ENCODE results near the gene CCL14. TPM values are rescaled to one million over a fixed set of nuclear protein-coding genes. Genes with fewer than 3 reads are reported as not detected.

CCL14 gene
- polyA plus RNA-seq, 1 of the 3 experiments (the other 2 are of a cell fraction), result not detected

- POLR2A ChIA-PET, result no interaction called here
- H3K9me2 ChIP-seq, result no peaks in the 10 kb centered on the region
- no peaks in the 10 kb centered on the region for H3F3A ChIP-seq (replicated peaks; ENCODE audit: insufficient read depth)
- no peak overlapping the region for H3K4me3 ChIP-seq (ENCODE audit: low read depth in 2 of 2, low read length in 1 of 2)
- 67% methylated on average over 7 of the region's 7 CpGs for WGBS (ENCODE audit: low lambda C conversion rate)
- H3K79me2 ChIP-seq (ENCODE audit: insufficient read depth), result no peaks in the 10 kb centered on the region
- H4K20me1 ChIP-seq (ENCODE audit: insufficient read depth), result no peaks in the 10 kb centered on the region
- CTCF ChIA-PET, result interaction anchor here (1.0 to 2.2 kb wide), 2 partner anchors 11 to 184 kb away, joined by 4 to 10 read pairs; no protein-coding TSS in a partner anchor
- H3K4me1 ChIP-seq (ENCODE audit: control insufficient read depth in 1 of 2, insufficient read depth in 2 of 2, low read depth in 1 of 2, low read length in 1 of 2), result no peaks in the 10 kb centered on the region
- no peak overlapping the region for H2AFZ ChIP-seq (ENCODE audit: low read depth)
- H3K4me2 ChIP-seq, result no peak overlapping the region
- no peak for DNase-seq
- no peaks in the 10 kb centered on the region for H3K9me3 ChIP-seq
- H3K27me3 ChIP-seq (ENCODE audit: insufficient read depth), result peaks cover 40% of the 10 kb centered on the region
- H3K36me3 ChIP-seq (replicated peaks in 1 of 2; ENCODE audit: control insufficient read depth in 1 of 2, insufficient read depth in 2 of 2, low read length in 1 of 2), result no peaks in the 10 kb centered on the region
- TF ChIP-seq TCF12 (IDR thresholded peaks at IDR 0.05), result no peak
- no peak for TF ChIP-seq CHD2 (IDR thresholded peaks at IDR 0.05; ENCODE audit: low read length, partially characterized antibody)
- TF ChIP-seq YY1 (IDR thresholded peaks at IDR 0.05; ENCODE audit: low read depth), result no peak
- no peak for TF ChIP-seq TAF1 (IDR thresholded peaks at IDR 0.05; ENCODE audit: borderline replicate concordance, low read depth, low read length)
- no peak for TF ChIP-seq SIN3A (IDR thresholded peaks at IDR 0.05; ENCODE audit: borderline replicate concordance, low read depth, low read length)
- no peak for TF ChIP-seq USF2 (IDR thresholded peaks at IDR 0.05; ENCODE audit: borderline replicate concordance, low read depth, low read length)
- no peak for TF ChIP-seq RXRA (IDR thresholded peaks at IDR 0.05; ENCODE audit: borderline replicate concordance, low read depth)
- no peak overlapping the region for H3K9ac ChIP-seq
- no peak overlapping the region for H3K27ac ChIP-seq (ENCODE audit: low read depth in 2 of 2, low read length in 1 of 2)
These were observed 21.3 kb downstream of the CCL14 start for GRCh38 chr17:35965272-35965671.

GRCh38 chr17:35963663-35964062 lies 22.9 kb downstream of the CCL14 start:
- Histone ChIP-seq H3K9me3 (no peaks in the 10 kb centered on the region), H3K4me2 (no peak overlapping the region), H3F3A (replicated peaks; ENCODE audit: insufficient read depth) (no peaks in the 10 kb centered on the region), H3K9ac (no peak overlapping the region), H3K36me3 (replicated peaks in 1 of 2; ENCODE audit: control insufficient read depth in 1 of 2, insufficient read depth in 2 of 2, low read length in 1 of 2) (no peaks in the 10 kb centered on the region), H3K79me2 (ENCODE audit: insufficient read depth) (no peaks in the 10 kb centered on the region), H3K27ac (ENCODE audit: low read depth in 2 of 2, low read length in 1 of 2) (no peak overlapping the region), H3K9me2 (no peaks in the 10 kb centered on the region), H4K20me1 (ENCODE audit: insufficient read depth) (no peaks in the 10 kb centered on the region), H3K27me3 (ENCODE audit: insufficient read depth) (peaks cover 31% of the 10 kb centered on the region), H2AFZ (ENCODE audit: low read depth) (no peak overlapping the region), H3K4me1 (ENCODE audit: control insufficient read depth in 1 of 2, insufficient read depth in 2 of 2, low read depth in 1 of 2, low read length in 1 of 2) (no peaks in the 10 kb centered on the region), H3K4me3 (ENCODE audit: low read depth in 2 of 2, low read length in 1 of 2) (no peak overlapping the region)
- 16% methylated on average over 6 of the region's 6 CpGs for WGBS (ENCODE audit: low lambda C conversion rate)
- ChIA-PET POLR2A (no interaction called here), CTCF (interaction anchor here (1.1 to 1.2 kb wide), 2 partner anchors 16 to 520 kb away, joined by 3 read pairs; no protein-coding TSS in a partner anchor)
- no peak for DNase-seq
- TF ChIP-seq TAF1 (IDR thresholded peaks at IDR 0.05; ENCODE audit: borderline replicate concordance, low read depth, low read length), result no peak
- TF ChIP-seq FOXM1 (IDR thresholded peaks at IDR 0.05; ENCODE audit: low read depth), result no peak
- TF ChIP-seq POLR2AphosphoS5 (IDR thresholded peaks at IDR 0.05; ENCODE audit: low read depth, low read length), result no peak
- TF ChIP-seq FOSL2 (IDR thresholded peaks at IDR 0.05; ENCODE audit: borderline replicate concordance, low read depth), result no peak
- TF ChIP-seq EZH2phosphoT487 (IDR thresholded peaks at IDR 0.05; ENCODE audit: borderline replicate concordance, low read depth), result no peak
- no peak for TF ChIP-seq USF1 (IDR thresholded peaks at IDR 0.05; ENCODE audit: borderline replicate concordance, low read depth)
- TF ChIP-seq RFX5 (IDR thresholded peaks at IDR 0.05; ENCODE audit: low read length), result no peak
- no peak for TF ChIP-seq RAD21 (IDR thresholded peaks at IDR 0.05; ENCODE audit: low read length)
- no peak for TF ChIP-seq JUND (IDR thresholded peaks at IDR 0.05)
- TF ChIP-seq GABPA (IDR thresholded peaks at IDR 0.05; ENCODE audit: low read depth), result no peak
- TF ChIP-seq SIN3A (IDR thresholded peaks at IDR 0.05; ENCODE audit: borderline replicate concordance, low read depth, low read length), result no peak
- TF ChIP-seq MXI1 (IDR thresholded peaks at IDR 0.05; ENCODE audit: low read depth, low read length), result no peak
- TF ChIP-seq ZBTB33 (IDR thresholded peaks at IDR 0.05; ENCODE audit: borderline replicate concordance, low read depth), result no peak
- TF ChIP-seq MEF2A (IDR thresholded peaks at IDR 0.05; ENCODE audit: borderline replicate concordance, low read depth), result no peak

Data from SK-N-SH (cell line).